HG03442 (cell line): ENCODE results near the gene CASKIN2.
"Not testable (repeated sequence)": the region's sequence is repeated elsewhere in the genome, so short reads cannot be mapped to it uniquely, and the experiment has no call there.

Source experiments
- ATAC-seq: cut with Tn5 transposase; IDR thresholded peaks from one replicate; pipeline ENCODE4 v1.9.1; 2021; ENCODE audit warnings: mild to moderate bottlenecking, moderate library complexity; ENCODE audit not compliant: unreplicated experiment

CASKIN2 gene

GRCh38 chr17:75493476-75494129, 21.7 kb downstream of the CASKIN2 start:
- ATAC-seq, result no peak

GRCh38 chr17:75492555-75493168, 22.7 kb downstream of the CASKIN2 start:
- ATAC-seq, result no peak

- ATAC-seq, result no peak
Measured at GRCh38 chr17:75491680-75492079, 23.7 kb downstream of the CASKIN2 start.

- ATAC-seq, result no peak
Measured at GRCh38 chr17:75490953-75491649, 24.2 kb downstream of the CASKIN2 start.

- ATAC-seq, result no peak
Measured at GRCh38 chr17:75490173-75490743, 25.1 kb downstream of the CASKIN2 start.

GRCh38 chr17:75489511-75489955, 25.8 kb downstream of the CASKIN2 start:
- no peak for ATAC-seq

- no peak for ATAC-seq
Measured at GRCh38 chr17:75488693-75489510, 26.4 kb downstream of the CASKIN2 start.

GRCh38 chr17:75487351-75488070, 27.8 kb downstream of the CASKIN2 start:
- ATAC-seq, result no peak

- ATAC-seq, result no peak
Measured at GRCh38 chr17:75486951-75487350, 28.4 kb downstream of the CASKIN2 start.

GRCh38 chr17:75486151-75486550, 29.2 kb downstream of the CASKIN2 start:
- no peak for ATAC-seq

- no peak for ATAC-seq
Measured at GRCh38 chr17:75485688-75486087, 29.6 kb downstream of the CASKIN2 start.

- no peak for ATAC-seq
Measured at GRCh38 chr17:75482098-75482942, 33.0 kb downstream of the CASKIN2 start.

- no peak for ATAC-seq
Measured at GRCh38 chr17:75481194-75482068, 33.9 kb downstream of the CASKIN2 start.

- no peak for ATAC-seq
Measured at GRCh38 chr17:75480281-75480680, 35.1 kb downstream of the CASKIN2 start.

- no peak for ATAC-seq
Measured at GRCh38 chr17:75478508-75478907, 36.8 kb downstream of the CASKIN2 start.

GRCh38 chr17:75477490-75477862, 37.9 kb downstream of the CASKIN2 start:
- ATAC-seq, result not testable (repeated sequence)

GRCh38 chr17:75476752-75477489, 38.4 kb downstream of the CASKIN2 start:
- ATAC-seq, result no peak

GRCh38 chr17:75476271-75476671, 39.1 kb downstream of the CASKIN2 start:
- no peak for ATAC-seq
